Lung (tissue), 12 donors: ENCODE measurements around the gene ZIC4. TPM values are rescaled to one million over a fixed set of nuclear protein-coding genes. Genes with fewer than 3 reads are reported as not detected.
A peak's percentile ranks its signal among the peaks of the same experiment; 100 is the strongest.

Source experiments
- ATAC-seq: fragments of 200-7000 bp; cut with Tn5 transposase; one replicate; pipeline ENCODE4 v1.9.1; 2020; ENCODE audit warnings: moderate number of reproducible peaks; ENCODE audit not compliant: insufficient read depth, low FRiP score
- DNase-seq, 3 donors: peaks; one replicate each; pipeline ENCODE4 v3.0.0-alpha.2; 2013 to 2017
- H3K27ac ChIP-seq, 2 donors: one replicate each; pipeline ENCODE4 v1.5.1; 2013; ENCODE audit warnings: mild to moderate bottlenecking in 2 of 2, moderate library complexity in 2 of 2, control low read depth in 1 of 2, inconsistent platforms in 1 of 2, low read depth in 1 of 2, low read length in 1 of 2
- H3K27me3 ChIP-seq, 3 donors: one replicate each; pipeline ENCODE4 v1.5.1; 2013; ENCODE audit warnings: low read length in 2 of 3; ENCODE audit not compliant: control insufficient read depth in 3 of 3, insufficient read depth in 3 of 3
- H3K36me3 ChIP-seq, 4 donors: one replicate each; pipeline ENCODE4 v1.5.1; 2013; ENCODE audit warnings: low read length in 4 of 4, mild to moderate bottlenecking in 1 of 4, moderate library complexity in 1 of 4; ENCODE audit not compliant: control insufficient read depth in 4 of 4, insufficient read depth in 4 of 4
- H3K4me1 ChIP-seq, 5 donors: one replicate each; pipeline ENCODE4 v1.5.1; 2013; ENCODE audit warnings: low read length in 5 of 5, mild to moderate bottlenecking in 2 of 5, moderate library complexity in 1 of 5; ENCODE audit not compliant: control insufficient read depth in 5 of 5, insufficient read depth in 5 of 5
- H3K4me3 ChIP-seq: one replicate; pipeline ENCODE4 v1.5.1; 2013; ENCODE audit warnings: mild to moderate bottlenecking, control low read depth, moderate library complexity
- H3K9ac ChIP-seq, 2 donors: one replicate each; pipeline ENCODE4 v1.5.1; 2013; ENCODE audit warnings: low read length in 2 of 2, control low read depth in 1 of 2; ENCODE audit not compliant: insufficient read depth in 1 of 2
- H3K9me3 ChIP-seq, 4 donors: one replicate each; pipeline ENCODE4 v1.5.1; 2013; ENCODE audit warnings: low read length in 3 of 4, mild to moderate bottlenecking in 1 of 4, moderate library complexity in 1 of 4; ENCODE audit not compliant: control insufficient read depth in 4 of 4, insufficient read depth in 3 of 4
- CTCF ChIP-seq: IDR thresholded peaks from 2 replicates; pipeline ENCODE4 v1.5.1; 2012; ENCODE audit warnings: mild to moderate bottlenecking; ENCODE audit errors: control extremely low read depth, extremely low read depth
- WGBS, 2 donors: extraction: QIAGEN DNeasy Blood & Tissue Kit; methylation state at CpG; one replicate each; pipeline ENCODE4 v1.1.7; 2013; 5-methylcytosine and 5-hydroxymethylcytosine counted together
- polyA plus RNA-seq, 2 donors: library from polyadenylated mRNA; stranded (reverse); fragments of 200-250 nt; gene quantifications; one replicate each; pipeline ENCODE4 v1.2.1, GENCODE V29; 2013
- total RNA-seq, 2 donors: library from RNA; depleted of rRNA in 1 of 2; stranded (reverse); fragments of >200 nt in 1 of 2; gene quantifications; one replicate each; pipeline ENCODE4 v1.2.1, GENCODE V29; 2014 to 2021
- donor health status: control.
- donor health status: control.
- donor health status: Bipolar disorder and iron deficiency.
- donor health status: healthy.
- donor health status: DM: yes; HTN: yes; CAD: no.

ZIC4 gene
- total and polyA plus RNA-seq, 4 donors, result not detected

- peak in 1 of 3 donors; percentile 46 for DNase-seq
- H3K4me1 ChIP-seq, result peaks cover 0 to 27% (median 6%) of the 10 kb centered on the region in 5 donors
Measured at GRCh38 chr3:147407114-147407497, 763 bp upstream of the ZIC4 start.

DNA sequence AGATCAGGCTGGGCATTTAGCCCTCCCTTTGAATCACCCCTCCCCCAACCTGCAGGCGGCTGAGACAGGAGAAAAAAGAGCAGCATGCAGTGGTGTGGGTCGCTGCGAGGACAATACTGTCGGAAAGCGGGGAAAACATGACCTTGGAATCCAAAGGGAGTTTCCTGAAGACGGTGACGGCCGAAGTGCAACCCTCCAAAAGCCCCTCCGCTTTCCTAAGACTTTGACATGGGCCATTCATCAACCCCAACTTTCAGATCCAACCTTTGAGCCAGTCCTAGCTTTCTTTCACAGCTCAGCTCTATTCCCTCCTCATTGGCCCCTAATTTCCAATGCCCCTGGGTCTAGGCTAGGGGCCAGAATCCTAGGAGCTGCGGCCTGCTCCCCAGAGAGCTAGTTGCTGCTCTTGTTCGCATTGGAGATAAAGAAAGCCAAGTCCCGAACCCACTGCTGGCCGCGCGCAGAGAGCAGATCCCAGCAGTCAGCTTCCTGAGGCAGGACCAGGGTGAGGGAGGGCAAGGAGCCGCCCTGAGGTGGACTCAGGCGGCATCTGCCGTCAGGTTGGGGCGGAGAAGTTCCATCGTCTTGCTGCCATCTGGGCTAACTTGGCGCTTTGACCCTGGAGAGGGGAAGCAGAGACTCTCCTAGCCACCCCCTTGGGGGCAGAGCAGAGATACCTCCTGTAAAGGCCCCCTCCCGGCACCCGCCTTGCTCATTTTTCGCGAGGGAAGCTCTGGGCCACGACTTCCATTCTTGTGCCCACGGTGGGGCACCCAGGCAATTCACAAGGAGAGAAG, 914 bp downstream of the ZIC4 start:
- Histone ChIP-seq H3K27me3 (peaks cover 15 to 98% (median 86%) of the 10 kb centered on the region in 3 donors), H3K36me3 (no peaks in the 10 kb centered on the region), H3K4me1 (peaks cover 0 to 14% (median 0%) of the 10 kb centered on the region in 5 donors), H3K9me3 (peaks cover 0 to 31% (median 0%) of the 10 kb centered on the region in 4 donors), H3K27ac (no peak overlapping the region), H3K4me3 (no peak overlapping the region), H3K9ac (no peak overlapping the region)
- 8 to 14% methylated on average over 27 of the region's 27 CpGs for WGBS, 2 donors
- DNase-seq (peak in 1 of 3 donors; percentile 14), ATAC-seq (no peak)
- no peak for TF ChIP-seq CTCF

More at GRCh38 chr3:147407114-147407497, 763 bp upstream of the ZIC4 start:
- Histone ChIP-seq H3K27ac (no peak overlapping the region), H3K9me3 (peaks cover 0 to 39% (median 0%) of the 10 kb centered on the region in 4 donors), H3K9ac (no peak overlapping the region), H3K36me3 (no peaks in the 10 kb centered on the region), H3K4me3 (no peak overlapping the region), H3K27me3 (peaks cover 15 to 98% (median 89%) of the 10 kb centered on the region in 3 donors)
- WGBS, 2 donors, result 5 to 8% methylated on average over 17 of the region's 17 CpGs
- TF ChIP-seq CTCF, result no peak
- ATAC-seq, result no peak

- no peak for TF ChIP-seq CTCF
- ATAC-seq (no peak), DNase-seq (peak in 1 of 3 donors; percentile 12)
- H3K36me3 ChIP-seq, result no peaks in the 10 kb centered on the region
- 12% methylated on average over 16 of the region's 16 CpGs for WGBS, 2 donors
- no peak overlapping the region for H3K27ac ChIP-seq
- no peak overlapping the region for H3K9ac ChIP-seq
- peaks cover 0 to 12% (median 0%) of the 10 kb centered on the region in 5 donors for H3K4me1 ChIP-seq
- peaks cover 0 to 26% (median 0%) of the 10 kb centered on the region in 4 donors for H3K9me3 ChIP-seq
- no peak overlapping the region for H3K4me3 ChIP-seq
- H3K27me3 ChIP-seq, result peaks cover 13 to 98% (median 90%) of the 10 kb centered on the region in 3 donors
Measured at GRCh38 chr3:147404800-147405230, 1.5 kb downstream of the ZIC4 start.
